WTC11 (cell line): ENCODE measurements around the gene IDH3A. TPM values are rescaled to one million over a fixed set of nuclear protein-coding genes. Genes with fewer than 3 reads are reported as not detected.

Experiments used
- ATAC-seq: fragments of 200-7000 bp; cut with Tn5 transposase; 2 replicates; pipeline ENCODE4 v1.10.0; 2021; ENCODE audit warnings: mild to moderate bottlenecking, moderate library complexity
- CTCF ChIA-PET: fragments of 300-600 bp; sonication (Branson Sonifier 250); formaldehyde crosslinking; loops from one replicate; lab custom pipeline; 2021; ENCODE audit warnings: antibody characterized with exemption; lab: Charles Lee
- POLR2A ChIA-PET: fragments of 350-600 bp; sonication (Branson Sonifier 250); formaldehyde crosslinking; loops from one replicate; lab custom pipeline; 2021; ENCODE audit warnings: antibody characterized with exemption; lab: Charles Lee
- DNase-seq: peaks from one replicate; pipeline ENCODE4 v3.0.0; 2021; ENCODE audit warnings: low spot score
- H3K27ac Mint-ChIP-seq: 2 replicates; pipeline ENCODE4 v1.8.0; 2021; ENCODE audit warnings: mixed read lengths
- H3K27me3 Mint-ChIP-seq: 2 replicates; pipeline ENCODE4 v1.8.0; 2021; ENCODE audit warnings: low read depth, mild to moderate bottlenecking, moderate library complexity, mixed read lengths
- H3K36me3 Mint-ChIP-seq: 2 replicates; pipeline ENCODE4 v1.8.0; 2021; ENCODE audit warnings: mixed read lengths
- H3K4me1 Mint-ChIP-seq: 2 replicates; pipeline ENCODE4 v1.8.0; 2022; ENCODE audit warnings: mixed read lengths
- H3K4me3 Mint-ChIP-seq: 2 replicates; pipeline ENCODE4 v1.8.0; 2021; ENCODE audit warnings: mild to moderate bottlenecking, moderate library complexity, mixed read lengths
- H3K9me3 Mint-ChIP-seq: 2 replicates; pipeline ENCODE4 v1.8.0; 2021; ENCODE audit warnings: mixed read lengths
- AFF4 ChIP-seq: sonication (generic); formaldehyde crosslinking; IDR thresholded peaks from 2 replicates; pipeline ENCODE4 v1.8.1; 2023; ENCODE audit warnings: mild to moderate bottlenecking, missing genetic modification reagents, borderline replicate concordance
- ARID4B ChIP-seq: sonication (generic); formaldehyde crosslinking; IDR thresholded peaks from 2 replicates; pipeline ENCODE4 v1.8.0; 2023; ENCODE audit warnings: missing genetic modification reagents, mild to moderate bottlenecking, borderline replicate concordance
- ATF1 ChIP-seq: sonication (generic); formaldehyde crosslinking; IDR thresholded peaks from 2 replicates; pipeline ENCODE4 v1.8.1; 2023; ENCODE audit warnings: mild to moderate bottlenecking, moderate library complexity, missing genetic modification reagents
- ATF2 ChIP-seq: sonication (generic); formaldehyde crosslinking; IDR thresholded peaks from 2 replicates; pipeline ENCODE4 v1.8.1; 2022; ENCODE audit warnings: low read depth, missing genetic modification reagents, borderline replicate concordance
- ATF6 ChIP-seq: sonication (generic); formaldehyde crosslinking; IDR thresholded peaks from 2 replicates; pipeline ENCODE4 v1.8.1; 2023; ENCODE audit warnings: mild to moderate bottlenecking, missing genetic modification reagents
- CTCF ChIP-seq: fragments of 200-600 bp; IDR thresholded peaks from 2 replicates; pipeline ENCODE4 v1.8.0; 2022; ENCODE audit warnings: antibody characterized with exemption
- ERG ChIP-seq: fragments of 250-450 bp; sonication (Bioruptor Pico); IDR thresholded peaks from 2 replicates; pipeline ENCODE4 v1.8.0; 2021; ENCODE audit warnings: mild to moderate bottlenecking
- ETV6 ChIP-seq: sonication (generic); formaldehyde crosslinking; IDR thresholded peaks from 2 replicates; pipeline ENCODE4 v1.8.1; 2022; ENCODE audit warnings: mild to moderate bottlenecking, missing genetic modification reagents
- IRF1 ChIP-seq: sonication (generic); formaldehyde crosslinking; IDR thresholded peaks from 2 replicates; pipeline ENCODE4 v1.8.0; 2023; ENCODE audit warnings: missing genetic modification reagents
- MYBL2 ChIP-seq: sonication (generic); formaldehyde crosslinking; IDR thresholded peaks from 2 replicates; pipeline ENCODE4 v1.8.1; 2023; ENCODE audit warnings: mild to moderate bottlenecking, moderate library complexity, missing genetic modification reagents
- NFE2L1 ChIP-seq: sonication (generic); formaldehyde crosslinking; IDR thresholded peaks from 2 replicates; pipeline ENCODE4 v1.8.1; 2023; ENCODE audit warnings: missing genetic modification reagents
- NFYB ChIP-seq: sonication (generic); formaldehyde crosslinking; conservative IDR thresholded peaks from 2 replicates; pipeline ENCODE4 v1.8.0; 2022; ENCODE audit warnings: low read depth, missing genetic modification reagents
- TCF7 ChIP-seq: sonication (generic); formaldehyde crosslinking; IDR thresholded peaks from 2 replicates; pipeline ENCODE4 v1.8.0; 2022; ENCODE audit warnings: mild to moderate bottlenecking, low read depth, missing genetic modification reagents, moderate library complexity
- TP53 ChIP-seq: sonication (generic); formaldehyde crosslinking; IDR thresholded peaks from 2 replicates; pipeline ENCODE4 v1.8.1; 2023; ENCODE audit warnings: mild to moderate bottlenecking, missing genetic modification reagents
- ZMAT4 ChIP-seq: fragments of 250-450 bp; sonication (Bioruptor Pico); IDR thresholded peaks from 2 replicates; pipeline ENCODE4 v1.9.0; 2021; ENCODE audit warnings: mild to moderate bottlenecking
- ZNF219 ChIP-seq: sonication (generic); formaldehyde crosslinking; IDR thresholded peaks from 2 replicates; pipeline ENCODE4 v1.8.0; 2023; ENCODE audit warnings: missing genetic modification reagents, mild to moderate bottlenecking, borderline replicate concordance
- ZNF263 ChIP-seq: sonication (generic); formaldehyde crosslinking; IDR thresholded peaks from 2 replicates; pipeline ENCODE4 v1.8.1; 2022; ENCODE audit warnings: low read depth, mild to moderate bottlenecking, moderate library complexity, missing genetic modification reagents
- total RNA-seq: library from RNA; stranded (reverse); gene quantifications from 3 replicates; pipeline ENCODE4 v1.2.3, GENCODE V29; 2021

Gene IDH3A
- total RNA-seq, 1 experiment from 2014 or later: 56.6 TPM

- no peak for ATAC-seq
- TF ChIP-seq ATF6 (CRISPR knock-in tag): no peak
- no peak for TF ChIP-seq AFF4 (CRISPR knock-in tag)
- no peak for TF ChIP-seq ZNF219 (CRISPR knock-in tag)
- no peak for TF ChIP-seq ERG (CRISPR knock-in tag)
- TF ChIP-seq NFYB (CRISPR knock-in tag): no peak
- no peak for TF ChIP-seq TP53 (CRISPR knock-in tag)
- no peak for TF ChIP-seq ARID4B (CRISPR knock-in tag)
- TF ChIP-seq MYBL2: no peak
- no peak for TF ChIP-seq CTCF
- no peak for TF ChIP-seq ATF2
- no peak for TF ChIP-seq ZMAT4
- no peak for TF ChIP-seq ATF1 (CRISPR knock-in tag)
- TF ChIP-seq IRF1 (CRISPR knock-in tag): no peak
- TF ChIP-seq NFE2L1 (CRISPR knock-in tag): no peak
- TF ChIP-seq ZNF263 (CRISPR knock-in tag): no peak
- TF ChIP-seq ETV6 (CRISPR knock-in tag): no peak
- no peak for TF ChIP-seq TCF7
- TF ChIP-seq, all 79 proteins: peak for 0
- no peaks in the 10 kb centered on the region for H3K27me3 Mint-ChIP-seq
- no peaks in the 10 kb centered on the region for H3K9me3 Mint-ChIP-seq
- ChIA-PET CTCF (no interaction called here), POLR2A (no interaction called here)
- no peak for DNase-seq
- no peak overlapping the region for H3K4me3 Mint-ChIP-seq
- H3K27ac Mint-ChIP-seq: no peak overlapping the region
- no peaks in the 10 kb centered on the region for H3K4me1 Mint-ChIP-seq
- peaks cover 41% of the 10 kb centered on the region for H3K36me3 Mint-ChIP-seq
Observed at GRCh38 chr15:78164010-78164409, 14.8 kb downstream of the IDH3A start.
